Activated CD4-positive, alpha-beta T cell treated with anti-CD3 and anti-CD28 coated beads for 1 hour (primary cell): ENCODE measurements around the gene GPC5.
"Not testable (repeated sequence)": the region's sequence is repeated elsewhere in the genome, so short reads cannot be mapped to it uniquely, and the experiment has no call there.

Experiments used
- DNase-seq: peaks from one replicate; pipeline ENCODE4 v3.0.0-alpha.2; 2020

GPC5 gene

GRCh38 chr13:91725646-91726045, 327.2 kb downstream of the GPC5 start:
- no peak for DNase-seq

GRCh38 chr13:91726671-91727070, 328.2 kb downstream of the GPC5 start:
- DNase-seq = no peak

GRCh38 chr13:91729859-91730258, 331.4 kb downstream of the GPC5 start:
- no peak for DNase-seq

- no peak for DNase-seq
Measured at GRCh38 chr13:91739751-91740150, 341.3 kb downstream of the GPC5 start.

GRCh38 chr13:91740756-91741155, 342.3 kb downstream of the GPC5 start:
- DNase-seq = no peak

GRCh38 chr13:91741925-91742324, 343.5 kb downstream of the GPC5 start:
- no peak for DNase-seq

GRCh38 chr13:91744284-91744683, 345.9 kb downstream of the GPC5 start:
- no peak for DNase-seq

GRCh38 chr13:91745967-91746366, 347.5 kb downstream of the GPC5 start:
- no peak for DNase-seq

- DNase-seq = no peak
Measured at GRCh38 chr13:91747186-91747585, 348.8 kb downstream of the GPC5 start.

GRCh38 chr13:91748416-91749089, 350.1 kb downstream of the GPC5 start:
- DNase-seq = no peak

- DNase-seq = no peak
Measured at GRCh38 chr13:91758724-91759123, 360.3 kb downstream of the GPC5 start.

- DNase-seq = no peak
Measured at GRCh38 chr13:91762957-91763356, 364.5 kb downstream of the GPC5 start.

GRCh38 chr13:91764527-91764926, 366.1 kb downstream of the GPC5 start:
- DNase-seq = no peak

- DNase-seq = no peak
Measured at GRCh38 chr13:91767651-91768050, 369.2 kb downstream of the GPC5 start.

- no peak for DNase-seq
Measured at GRCh38 chr13:91768746-91769145, 370.3 kb downstream of the GPC5 start.

GRCh38 chr13:91771229-91771628, 372.8 kb downstream of the GPC5 start:
- no peak for DNase-seq

- DNase-seq = no peak
Measured at GRCh38 chr13:91773591-91774227, 375.3 kb downstream of the GPC5 start.

- no peak for DNase-seq
Measured at GRCh38 chr13:91774397-91774796, 376.0 kb downstream of the GPC5 start.

GRCh38 chr13:91776611-91777193, 378.3 kb downstream of the GPC5 start:
- no peak for DNase-seq

GRCh38 chr13:91778123-91778522, 379.7 kb downstream of the GPC5 start:
- DNase-seq = no peak

- not testable (repeated sequence) for DNase-seq
Measured at GRCh38 chr13:91781982-91782691, 383.7 kb downstream of the GPC5 start.

GRCh38 chr13:91785431-91786119, 387.2 kb downstream of the GPC5 start:
- no peak for DNase-seq

GRCh38 chr13:91792054-91792453, 393.6 kb downstream of the GPC5 start:
- DNase-seq = no peak
